HG03342 (cell line): ENCODE data around the gene STK40.

ENCODE experiments used
- ATAC-seq: cut with Tn5 transposase; IDR thresholded peaks from one replicate; pipeline ENCODE4 v1.9.1; 2021; ENCODE audit warnings: mild to moderate bottlenecking, moderate library complexity; ENCODE audit not compliant: unreplicated experiment

The STK40 gene

GRCh38 chr1:36385410-36386264, at the start of gene STK40:
Gene STK40 (minus strand): TSS chr1:36385924. CDS start chr1:36361332, 24,592 bp downstream.
- ATAC-seq: peak; percentile 81

GRCh38 chr1:36433102-36433501, 47.4 kb upstream of the STK40 start:
- no peak for ATAC-seq

- no peak for ATAC-seq
Observed at GRCh38 chr1:36432616-36433015, 46.9 kb upstream of the STK40 start.

GRCh38 chr1:36425791-36426190, 40.1 kb upstream of the STK40 start:
- no peak for ATAC-seq

GRCh38 chr1:36421649-36422048, 35.9 kb upstream of the STK40 start:
- no peak for ATAC-seq

GRCh38 chr1:36420836-36421317, 35.2 kb upstream of the STK40 start:
- peak; percentile 67 for ATAC-seq

- no peak for ATAC-seq
Observed at GRCh38 chr1:36420409-36420808, 34.7 kb upstream of the STK40 start.

- ATAC-seq: no peak
Observed at GRCh38 chr1:36419569-36419968, 33.8 kb upstream of the STK40 start.

- ATAC-seq: no peak
Observed at GRCh38 chr1:36419140-36419539, 33.4 kb upstream of the STK40 start.

GRCh38 chr1:36417931-36418330, 32.2 kb upstream of the STK40 start:
- no peak for ATAC-seq

- ATAC-seq: no peak
Observed at GRCh38 chr1:36415661-36416326, 30.1 kb upstream of the STK40 start.

- no peak for ATAC-seq
Observed at GRCh38 chr1:36414384-36414783, 28.7 kb upstream of the STK40 start.

- no peak for ATAC-seq
Observed at GRCh38 chr1:36411674-36412648, 26.2 kb upstream of the STK40 start.

- no peak for ATAC-seq
Observed at GRCh38 chr1:36408479-36408878, 22.8 kb upstream of the STK40 start.

GRCh38 chr1:36406440-36406839, 20.7 kb upstream of the STK40 start:
- no peak for ATAC-seq

GRCh38 chr1:36402504-36402890, 16.8 kb upstream of the STK40 start:
- ATAC-seq: no peak

- ATAC-seq: no peak
Observed at GRCh38 chr1:36401602-36402503, 16.1 kb upstream of the STK40 start.

GRCh38 chr1:36400825-36401601, 15.3 kb upstream of the STK40 start:
- no peak for ATAC-seq

- no peak for ATAC-seq
Observed at GRCh38 chr1:36400514-36400824, 14.7 kb upstream of the STK40 start.
